ENCODE results near the gene VPS13D.
"Not testable (repeated sequence)": the region's sequence is repeated elsewhere in the genome, so short reads cannot be mapped to it uniquely, and the experiment has no call there.

The VPS13D gene

DNA sequence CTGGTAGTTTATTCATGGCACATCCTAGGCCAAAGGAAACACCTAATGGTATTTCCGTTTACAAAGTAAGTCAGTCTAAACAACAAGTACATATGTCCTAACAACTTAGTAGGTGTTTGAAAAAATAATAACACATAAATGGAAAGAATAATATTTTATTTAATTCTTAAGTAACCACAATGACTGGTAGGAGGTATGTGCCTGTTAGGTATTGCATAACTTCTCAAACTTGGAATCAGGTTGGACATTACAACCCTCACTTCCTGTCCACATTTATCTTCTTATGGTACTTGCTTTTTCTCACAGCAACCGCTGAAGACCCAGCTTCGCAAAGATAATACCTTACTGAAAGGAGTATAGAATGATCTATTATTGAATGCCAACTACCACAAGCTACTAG, 64.2 kb downstream of the VPS13D start:
- DNase-seq, result no peak

DNA sequence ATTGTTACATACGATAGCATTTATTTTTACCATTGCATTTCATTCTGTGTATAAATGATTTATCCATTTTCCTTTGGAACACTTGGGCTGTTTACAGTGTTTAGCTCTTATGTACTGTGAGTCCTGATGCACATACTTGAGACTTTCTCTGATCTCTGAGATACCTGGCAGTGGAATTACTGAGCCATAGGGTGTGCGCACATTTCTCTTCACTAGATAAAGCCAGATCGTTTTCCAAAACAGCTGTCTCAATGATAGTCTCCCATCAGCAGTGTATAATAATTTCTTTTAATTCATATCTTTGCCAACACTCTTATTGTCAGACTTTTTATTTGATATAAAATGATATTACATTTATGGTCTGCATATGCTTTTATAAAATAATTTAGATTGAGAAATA, 66.2 kb downstream of the VPS13D start:
- no peak for DNase-seq

GRCh38 chr1:12296623-12297022, 66.8 kb downstream of the VPS13D start:
- no peak for DNase-seq

GRCh38 chr1:12300706-12301105, 70.9 kb downstream of the VPS13D start:
- no peak for DNase-seq

- no peak for DNase-seq
These were observed 71.8 kb downstream of the VPS13D start for GRCh38 chr1:12301518-12302237.

DNA sequence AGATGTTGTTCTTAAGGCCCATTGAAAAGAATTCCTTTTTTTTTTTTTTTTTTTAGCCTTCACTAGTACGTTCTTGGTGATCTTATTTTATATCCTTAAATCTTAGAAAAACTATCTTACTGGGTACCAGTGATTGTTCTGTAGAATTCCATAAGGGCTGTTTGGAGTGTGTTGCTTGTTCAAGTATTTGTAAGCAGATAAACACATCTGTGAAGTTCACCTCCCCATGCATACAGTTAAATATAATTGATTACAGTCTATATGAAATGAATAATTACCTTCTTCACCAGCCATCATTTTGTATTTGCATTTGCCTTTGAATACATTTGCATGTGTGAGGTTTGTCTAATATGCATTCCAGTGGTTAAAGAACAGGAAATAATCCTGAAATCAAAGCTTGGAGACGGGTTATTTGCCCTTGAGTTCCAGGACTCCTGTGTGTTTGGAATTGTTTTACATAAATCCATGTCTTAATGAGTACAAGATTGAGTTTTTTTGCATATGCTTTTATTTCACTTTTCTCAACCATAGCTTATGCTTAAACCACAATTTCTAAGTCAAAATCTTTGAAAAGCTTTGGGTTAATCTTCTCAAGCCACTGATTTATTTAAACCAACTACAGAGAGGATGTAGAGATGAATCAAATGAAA, 73.1 kb downstream of the VPS13D start:
- no peak for DNase-seq

GRCh38 chr1:12305377-12305776, 75.5 kb downstream of the VPS13D start:
- no peak for DNase-seq

- DNase-seq, result no peak
These were observed 80.2 kb downstream of the VPS13D start for GRCh38 chr1:12309783-12310742.

GRCh38 chr1:12314333-12314903, 84.6 kb downstream of the VPS13D start:
- peak; percentile 53 for DNase-seq

GRCh38 chr1:12315146-12315545, 85.3 kb downstream of the VPS13D start:
- no peak for DNase-seq

DNA sequence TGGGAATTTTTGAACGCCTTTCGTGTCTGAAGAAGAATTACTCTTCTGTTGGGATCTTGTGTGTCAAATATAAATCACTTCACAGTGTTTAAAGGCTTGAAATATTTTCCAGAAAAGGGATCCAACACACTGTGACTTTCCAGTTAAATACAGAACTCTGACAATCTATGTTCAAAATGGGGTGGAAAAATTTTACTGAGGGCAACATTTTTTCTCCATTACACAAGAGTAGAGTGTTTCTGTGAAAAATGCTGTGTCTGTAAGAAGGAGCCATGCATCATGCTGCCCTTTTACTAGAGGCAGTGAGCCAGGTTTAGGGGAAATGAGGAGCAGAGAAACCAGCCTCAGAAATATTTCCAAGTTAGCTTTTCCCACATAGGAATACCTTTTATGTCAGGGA, 86.5 kb downstream of the VPS13D start:
- DNase-seq, result no peak

DNA sequence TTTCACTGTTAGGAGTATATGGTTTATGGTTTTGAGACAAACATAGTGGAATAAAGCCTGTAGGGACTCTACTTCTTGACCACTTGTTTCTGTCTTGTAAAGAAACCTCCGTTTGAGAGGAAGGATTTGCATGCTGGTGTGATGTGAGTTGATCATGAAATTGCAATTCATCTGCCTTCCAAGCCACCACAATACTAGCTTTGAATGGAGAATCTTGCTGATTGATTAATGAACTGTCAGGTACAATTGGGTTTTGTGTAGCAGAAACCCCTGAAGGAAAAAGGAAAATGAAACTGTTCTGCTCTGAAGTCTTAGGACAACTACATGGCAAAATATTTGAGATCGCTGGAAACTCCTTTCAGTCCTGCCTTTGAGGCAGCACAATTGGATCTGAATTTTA, 90.7 kb downstream of the VPS13D start:
- no peak for DNase-seq

DNA sequence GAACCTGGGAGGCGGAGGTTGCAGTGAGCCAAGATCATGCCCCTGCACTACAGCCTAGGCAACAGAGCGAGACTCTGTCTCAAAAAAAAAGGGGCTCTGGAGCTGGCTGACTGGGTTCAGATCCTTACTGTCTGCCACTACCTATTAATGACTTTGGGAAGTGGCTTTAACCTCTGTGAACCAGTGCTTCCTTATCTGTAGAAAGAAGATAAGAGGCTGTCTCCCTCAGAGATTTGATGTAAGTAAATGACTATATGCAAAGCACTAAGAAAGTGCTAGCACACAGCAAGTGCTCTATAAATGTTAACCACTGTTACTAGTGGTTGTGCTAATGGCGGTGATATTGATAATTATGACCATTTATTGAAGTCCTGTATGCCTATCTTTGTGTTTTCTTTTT, 94.6 kb downstream of the VPS13D start:
- no peak for DNase-seq

DNA sequence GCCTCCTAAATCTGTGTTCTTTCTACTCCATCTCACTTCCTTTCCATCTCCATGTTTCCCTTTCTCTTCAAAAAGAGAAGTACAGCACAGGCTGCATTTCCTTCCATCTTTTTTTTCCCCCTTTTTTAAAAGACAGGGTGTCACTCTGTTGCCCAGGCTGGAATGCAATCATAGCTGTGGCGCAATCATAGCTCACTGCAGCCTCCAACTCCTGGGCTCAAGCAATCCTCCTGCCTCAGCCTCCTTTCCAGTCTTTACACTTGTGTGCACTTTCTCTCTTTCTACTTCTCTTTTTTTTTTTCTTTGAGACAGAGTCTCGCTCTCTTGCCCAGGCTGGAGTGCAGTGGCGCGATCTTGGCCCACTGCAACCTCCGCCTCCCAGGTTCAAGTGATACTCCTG, 95.1 kb downstream of the VPS13D start:
- not testable (repeated sequence) for DNase-seq

DNA sequence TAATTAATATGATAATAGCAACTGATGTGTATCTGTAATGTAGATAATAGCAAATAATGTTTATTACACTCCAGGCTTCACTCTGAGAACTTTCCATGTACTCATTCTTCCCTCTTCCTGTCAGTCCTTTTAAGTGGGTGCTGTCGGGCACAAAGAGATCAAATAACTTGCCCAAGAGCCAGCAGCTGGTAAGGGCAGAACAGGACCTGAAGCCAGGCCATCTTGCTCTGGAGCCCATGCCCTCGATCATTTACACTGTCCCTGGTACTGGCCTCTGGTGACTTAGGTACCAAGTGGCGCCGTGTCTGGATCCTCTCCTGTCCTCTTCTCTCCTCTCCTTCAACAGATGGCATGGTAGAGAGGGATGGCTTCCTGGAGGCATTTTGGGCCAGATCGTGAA, 97.2 kb downstream of the VPS13D start:
- DNase-seq, result no peak

DNA sequence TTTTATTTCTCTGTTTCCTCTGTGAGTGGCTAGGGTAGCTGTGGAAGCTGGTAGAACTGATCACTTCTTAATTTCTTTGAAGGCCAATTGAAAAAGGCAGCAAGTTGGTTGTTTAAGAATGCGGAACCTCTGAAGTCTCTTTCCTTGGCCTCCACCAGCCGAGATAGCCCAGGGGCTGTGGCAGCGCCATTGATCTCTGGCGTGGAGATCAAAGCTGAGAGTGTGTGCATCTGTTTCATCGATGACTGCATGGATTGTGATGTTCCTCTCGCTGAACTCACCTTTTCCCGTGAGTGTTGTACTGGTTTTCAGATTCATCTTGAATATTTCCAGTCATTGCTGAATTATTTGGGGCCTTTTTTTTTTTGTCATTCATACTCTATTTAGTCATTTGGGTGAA, 97.7 kb downstream of the VPS13D start:
- no peak for DNase-seq

GRCh38 chr1:12333036-12333785, 103.4 kb downstream of the VPS13D start:
- no peak for DNase-seq

- no peak for DNase-seq
These were observed 106.0 kb downstream of the VPS13D start for GRCh38 chr1:12335815-12336214.

DNA sequence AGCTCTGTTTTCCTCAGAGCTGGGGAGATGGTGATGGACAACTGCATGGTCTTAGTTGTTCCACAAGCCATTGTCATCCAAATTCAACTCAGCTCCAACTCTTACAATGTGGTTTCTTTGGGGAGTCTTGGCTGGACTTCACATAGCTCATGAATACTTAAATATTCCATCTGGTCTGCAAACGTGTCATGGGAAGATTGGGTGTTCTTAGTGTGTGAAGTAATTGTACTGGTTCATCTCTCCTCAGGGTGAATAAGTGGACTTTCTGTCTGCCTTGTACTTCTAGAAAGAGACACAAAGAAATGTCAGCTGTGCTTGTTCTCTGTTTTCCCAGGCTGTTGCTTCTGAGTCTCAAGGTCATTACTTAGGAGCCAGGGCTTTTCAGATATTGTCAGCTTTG, 106.6 kb downstream of the VPS13D start:
- DNase-seq, result no peak

- DNase-seq, result no peak
These were observed 108.2 kb downstream of the VPS13D start for GRCh38 chr1:12338017-12338416.

GRCh38 chr1:12338823-12339222, 109.0 kb downstream of the VPS13D start:
- no peak for DNase-seq

DNA sequence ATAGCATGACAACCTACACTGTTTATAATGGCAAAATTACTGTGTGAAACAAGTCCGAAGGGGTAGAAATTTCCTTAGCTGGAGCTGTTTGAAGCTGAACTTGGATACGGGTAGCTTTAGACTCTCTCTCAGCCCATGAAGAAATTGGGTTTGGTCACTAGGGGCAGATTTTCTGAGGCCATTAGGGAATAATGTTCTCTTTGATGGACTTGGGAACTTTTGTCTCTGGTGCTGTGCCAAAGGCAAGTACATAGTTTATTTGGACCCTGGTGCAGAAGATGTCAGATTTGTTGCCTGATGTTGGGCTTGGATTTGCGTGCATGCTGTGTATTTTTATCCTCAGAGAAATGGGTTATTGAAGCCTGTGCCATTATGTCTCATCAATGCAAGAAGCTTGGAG, 109.6 kb downstream of the VPS13D start:
- DNase-seq, result peak; percentile 5
